Measurements from ENCODE around the gene CATSPER4. TPM values are rescaled to one million over a fixed set of nuclear protein-coding genes. Genes with fewer than 3 reads are reported as not detected.
A peak's percentile ranks its signal among the peaks of the same experiment; 100 is the strongest.

CATSPER4 gene
- total and polyA plus RNA-seq, 2 of the 13 experiments (the other 11 are each of a cell fraction or from before 2014, with no cell fraction given) = not detected

GRCh38 chr1:26233903-26234643 is 43.7 kb downstream of the CATSPER4 start, which contains the start of gene CEP85 (continued):
- TF ChIP-seq GMEB2 (CRISPR knock-in tag; IDR thresholded peaks at IDR 0.05; ENCODE audit: low read depth) (no peak), ZNF569 (CRISPR knock-in tag; IDR thresholded peaks at IDR 0.05; ENCODE audit: borderline replicate concordance) (0 out of 2 replicates have a peak, but pooled peaks have one; percentile 66), HDAC1 (CRISPR knock-in tag; IDR thresholded peaks at IDR 0.05) (peak; percentile 83), KDM3A (CRISPR knock-in tag; IDR thresholded peaks at IDR 0.05; ENCODE audit: low read depth) (no peak), HNRNPLL (IDR thresholded peaks at IDR 0.05; ENCODE audit: low read depth, low read length, poor library complexity, severe bottlenecking) (peak; percentile 82), GABPA (IDR thresholded peaks at IDR 0.05; ENCODE audit: low read depth, low read length) (no peak), GABPA (CRISPR knock-in tag; IDR thresholded peaks at IDR 0.05; ENCODE audit: low read depth) (0 out of 2 replicates have a peak, but pooled peaks have one; percentile 41), ZBTB10 (CRISPR knock-in tag; IDR thresholded peaks at IDR 0.05; ENCODE audit: borderline replicate concordance) (no peak), GABPB1 (CRISPR knock-in tag; IDR thresholded peaks at IDR 0.05) (peak; percentile 76), SP5 (CRISPR knock-in tag; IDR thresholded peaks at IDR 0.05; ENCODE audit: borderline replicate concordance, low read depth) (peak; percentile 63; the same call in 1 of the 2 replicates), ERF (CRISPR knock-in tag; IDR thresholded peaks at IDR 0.05) (peak; percentile 63), ZBTB14 (CRISPR knock-in tag; IDR thresholded peaks at IDR 0.05) (peak; percentile 67; the same call in 1 of the 2 replicates), ZNF605 (CRISPR knock-in tag; IDR thresholded peaks at IDR 0.05) (peak; percentile 86; the same call in 1 of the 2 replicates), ZNF274 (CRISPR knock-in tag; IDR thresholded peaks at IDR 0.05) (no peak), HMGXB3 (CRISPR knock-in tag; IDR thresholded peaks at IDR 0.05; ENCODE audit: borderline replicate concordance) (no peak; the same call in 1 of the 2 replicates), RFX3 (CRISPR knock-in tag; IDR thresholded peaks at IDR 0.05) (no peak), ZNF788 (CRISPR knock-in tag; IDR thresholded peaks at IDR 0.05; ENCODE audit: borderline replicate concordance) (peak; percentile 55; the same call in 1 of the 2 replicates), TFAP4 (IDR thresholded peaks at IDR 0.05; ENCODE audit: borderline replicate concordance, low read depth) (no peak; the same call in 1 of the 2 replicates)
